Endothelial cell of umbilical vein (primary cell): ENCODE results near the gene TNFAIP8. TPM values are rescaled to one million over a fixed set of nuclear protein-coding genes. Genes with fewer than 3 reads are reported as not detected.

ENCODE experiments used
- BruUV-seq: library from RNA; stranded (reverse); fragments of 400-500 nt; replicated peaks from 2 replicates; lab custom pipeline; 2021; lab: Mats Ljungman, UMichigan
- CTCF ChIA-PET: fragments of 300-600, 350-600 bp; sonication (Branson Sonifier 250); formaldehyde crosslinking; loops from one replicate; lab custom pipeline; 2021; ENCODE audit warnings: antibody characterized with exemption, inconsistent platforms; lab: Charles Lee
- POLR2A ChIA-PET: fragments of 300-600, 350-600 bp; sonication (Branson Sonifier 250); formaldehyde crosslinking; loops from one replicate; lab custom pipeline; 2021; ENCODE audit warnings: antibody characterized with exemption, inconsistent platforms; lab: Charles Lee
- DNase-seq: peaks from one replicate; pipeline ENCODE4 v3.0.0-alpha.2; 2011; ENCODE audit warnings: low read depth, low spot score
- FAIRE-seq: peaks from 2 replicates; lab custom pipeline; 2011; peaks lifted over from hg19 to GRCh38; lab: Jason Lieb, UNC
- H2AFZ ChIP-seq: 2 replicates; pipeline ENCODE4 v1.6.0; 2012; ENCODE audit warnings: low read depth, low read length, control low read depth, inconsistent platforms
- H3K27ac ChIP-seq: 2 replicates; pipeline ENCODE4 v1.5.1; 2011; ENCODE audit warnings: low read depth, mild to moderate bottlenecking, control low read depth, low read length, moderate library complexity; ENCODE audit not compliant: insufficient read depth
- H3K27me3 ChIP-seq, 2 experiments: 2 replicates each; pipeline versions ENCODE4 v1.6.0 to v1.6.1; 2011; ENCODE audit warnings: low read length in 2 of 2, mixed read lengths in 1 of 2; ENCODE audit not compliant: control insufficient read depth in 2 of 2, insufficient read depth in 2 of 2
- H3K36me3 ChIP-seq, 2 experiments: 2 replicates in 1 of 2; 3 replicates in 1 of 2; pipeline ENCODE4 v1.5.1; 2011; ENCODE audit warnings: low read length in 2 of 2, mild to moderate bottlenecking in 1 of 2, moderate library complexity in 1 of 2; ENCODE audit not compliant: control insufficient read depth in 2 of 2, insufficient read depth in 2 of 2; ENCODE audit errors: extremely low read depth in 1 of 2
- H3K4me1 ChIP-seq: 3 replicates; pipeline ENCODE4 v1.5.1; 2011; ENCODE audit warnings: mild to moderate bottlenecking, low read length; ENCODE audit not compliant: control insufficient read depth, insufficient read depth; ENCODE audit errors: extremely low read depth
- H3K4me2 ChIP-seq: 2 replicates; pipeline ENCODE4 v1.6.1; 2011; ENCODE audit warnings: low read length, control low read depth, mixed read lengths; ENCODE audit not compliant: insufficient read depth
- H3K4me3 ChIP-seq, 3 experiments: fragments of 200-600 bp in 1 of 3; sonication (generic), shearing (Covaris generic) in 1 of 3; replicated peaks in 1 of 3; 2 replicates each; pipeline ENCODE4 v1.5.1; 2011 to 2016; ENCODE audit warnings: control low read depth in 3 of 3, low read length in 3 of 3, mild to moderate bottlenecking in 2 of 3, inconsistent platforms in 1 of 3, low read depth in 1 of 3, moderate library complexity in 1 of 3; ENCODE audit not compliant: insufficient read depth in 1 of 3
- H3K79me2 ChIP-seq: 2 replicates; pipeline ENCODE4 v1.6.0; 2012; ENCODE audit warnings: low read length, inconsistent platforms; ENCODE audit not compliant: control insufficient read depth, insufficient read depth
- H3K9ac ChIP-seq: replicated peaks from 2 replicates; pipeline ENCODE3; 2011; ENCODE audit warnings: low read length, control low read depth; ENCODE audit not compliant: insufficient read depth; ENCODE audit errors: extremely low read depth
- H3K9me1 ChIP-seq: replicated peaks from 3 replicates; pipeline ENCODE4 v1.6.0; 2011; ENCODE audit warnings: mild to moderate bottlenecking, low read length; ENCODE audit not compliant: control insufficient read depth, insufficient read depth; ENCODE audit errors: extremely low read depth
- H3K9me3 ChIP-seq: replicated peaks from 2 replicates; pipeline ENCODE4 v1.5.1; 2012; ENCODE audit warnings: low read length, inconsistent platforms; ENCODE audit not compliant: control insufficient read depth, insufficient read depth
- H4K20me1 ChIP-seq: replicated peaks from 2 replicates; pipeline ENCODE3; 2011; ENCODE audit warnings: mild to moderate bottlenecking, low read length; ENCODE audit not compliant: control insufficient read depth, insufficient read depth; ENCODE audit errors: extremely low read depth
- CTCF ChIP-seq, 2 donors: IDR thresholded peaks; 1 replicate in 1 of 2; 2 replicates in 1 of 2; pipeline ENCODE4 v1.5.1; 2011; ENCODE audit warnings: low read length in 2 of 2, mild to moderate bottlenecking in 2 of 2, moderate library complexity in 2 of 2, control low read depth in 1 of 2, inconsistent platforms in 1 of 2, low read depth in 1 of 2; ENCODE audit not compliant: insufficient read depth in 1 of 2; ENCODE audit errors: extremely low read depth in 1 of 2
- EZH2 ChIP-seq: IDR thresholded peaks from 2 replicates; pipeline ENCODE4 v1.6.1; 2012; ENCODE audit warnings: borderline replicate concordance, low read depth, mild to moderate bottlenecking, moderate library complexity, low read length, inconsistent platforms; ENCODE audit not compliant: severe bottlenecking
- FOS ChIP-seq: IDR thresholded peaks from 2 replicates; pipeline ENCODE4 v1.6.1; 2011; ENCODE audit warnings: mild to moderate bottlenecking, low read length, moderate library complexity, borderline replicate concordance; ENCODE audit not compliant: insufficient read depth
- GATA2 ChIP-seq: IDR thresholded peaks from 2 replicates; pipeline ENCODE4 v1.7.0; 2011; ENCODE audit warnings: low read depth, mild to moderate bottlenecking, moderate library complexity, mixed read lengths, low read length; ENCODE audit not compliant: insufficient read length, insufficient read depth
- JUN ChIP-seq: IDR thresholded peaks from 2 replicates; pipeline ENCODE4 v1.6.1; 2011; ENCODE audit warnings: borderline replicate concordance, low read depth; ENCODE audit not compliant: insufficient read length, insufficient read depth
- MAX ChIP-seq: IDR thresholded peaks from 2 replicates; pipeline ENCODE4 v1.6.1; 2011; ENCODE audit not compliant: insufficient read depth, insufficient read length
- MYC ChIP-seq: IDR thresholded peaks from one replicate; pipeline ENCODE4 v1.6.1; 2011; ENCODE audit warnings: mild to moderate bottlenecking, low read depth, low read length
- POLR2A ChIP-seq: IDR thresholded peaks from 2 replicates; pipeline ENCODE4 v1.6.1; 2012; ENCODE audit warnings: low read depth, mild to moderate bottlenecking, control low read depth, low read length
- POLR2AphosphoS5 ChIP-seq: IDR thresholded peaks from 2 replicates; pipeline ENCODE4 v1.6.1; 2012; ENCODE audit warnings: low read depth, mild to moderate bottlenecking, control low read depth, low read length, moderate library complexity; ENCODE audit not compliant: insufficient read depth
- dilution Hi-C: fragments of 300-500 bp; cut with MboI; formaldehyde crosslinking; loops from one replicate; pipeline ENCODE4 v1.15.0; 2019; ENCODE audit warnings: low sequenced_read_pairs; ENCODE audit not compliant: extremely low pct_ligation_motif_present
- intact Hi-C: fragments of 100-400 bp; cut with micrococcal nuclease; formaldehyde crosslinking; loops from one replicate; pipeline ENCODE4 v1.10.0; 2022
- polyA plus RNA-seq, 4 experiments: library from polyadenylated mRNA; depleted of rRNA in 3 of 4; stranded (reverse) in 3 of 4; unstranded in 1 of 4; fragments of >200 nt; gene quantifications; 2 replicates each; pipeline versions ENCODE4 v1.2.1 to v1.2.3, GENCODE V29; 2011 to 2012; ENCODE audit warnings: missing spikeins in 1 of 4
- total RNA-seq: library from RNA; stranded (reverse); gene quantifications from 2 replicates; pipeline ENCODE4 v1.2.3, GENCODE V29; 2021

TNFAIP8 gene
- total and polyA plus RNA-seq, 2 donors (not counting 3 experiments of a cell fraction or from before 2014, with no cell fraction given): 4.7 to 7.4 TPM

- ChIA-PET CTCF (interaction anchor here (1.4 kb wide), 1 partner anchor 12 kb away, joined by 3 read pairs; no protein-coding TSS in a partner anchor), POLR2A (no interaction called here)
- no peaks in the 10 kb centered on the region for H3K79me2 ChIP-seq
- H3K4me2 ChIP-seq: no peak overlapping the region
- TF ChIP-seq EZH2 (no peak), GATA2 (no peak)
- no peak overlapping the region for H3K27ac ChIP-seq
- DNase-seq: no peak
- FAIRE-seq: peak; percentile 4
- BruUV-seq: no TSS peak
- H4K20me1 ChIP-seq: no peaks in the 10 kb centered on the region
- H3K27me3 ChIP-seq: no peaks in the 10 kb centered on the region
- H3K9ac ChIP-seq: no peak overlapping the region
- intact Hi-C loops: no loop called here
- no peaks in the 10 kb centered on the region for H3K9me3 ChIP-seq
- dilution Hi-C loops: no loop called here
- H3K4me3 ChIP-seq: no peak overlapping the region
- H3K9me1 ChIP-seq: no peaks in the 10 kb centered on the region
- no peak overlapping the region for H2AFZ ChIP-seq
- peaks cover 7% of the 10 kb centered on the region for H3K4me1 ChIP-seq
- H3K36me3 ChIP-seq: no peaks in the 10 kb centered on the region
These were observed 11.6 kb upstream of the TNFAIP8 start for GRCh38 chr5:119344231-119344630.

GRCh38 chr5:119345861-119346260, 10.0 kb upstream of the TNFAIP8 start:
- no peak overlapping the region for H3K4me3 ChIP-seq
- TF ChIP-seq CTCF (IDR thresholded peaks at IDR 0.05; ENCODE audit: extremely low read depth in 1 of 2, insufficient read depth in 1 of 2, low read depth in 1 of 2, low read length in 2 of 2) (no peak), FOS (no peak), POLR2AphosphoS5 (no peak), EZH2 (no peak), MAX (no peak), JUN (no peak), MYC (no peak), GATA2 (no peak), POLR2A (no peak)
- no peak overlapping the region for H3K4me2 ChIP-seq
- no peaks in the 10 kb centered on the region for H3K36me3 ChIP-seq
- intact Hi-C loops: no loop called here
- H2AFZ ChIP-seq: no peak overlapping the region
- H3K9me1 ChIP-seq: no peaks in the 10 kb centered on the region
- no peaks in the 10 kb centered on the region for H3K9me3 ChIP-seq
- DNase-seq (no peak), FAIRE-seq (no peak)
- no peaks in the 10 kb centered on the region for H4K20me1 ChIP-seq
- no peaks in the 10 kb centered on the region for H3K27me3 ChIP-seq
- no peak overlapping the region for H3K9ac ChIP-seq
- H3K4me1 ChIP-seq: peaks cover 7% of the 10 kb centered on the region
- H3K27ac ChIP-seq: no peak overlapping the region
- CTCF ChIA-PET: interaction anchor here (1.1 kb wide), 1 partner anchor 10 kb away, joined by 4 read pairs; the partner anchor contains the start of gene TNFAIP8
- dilution Hi-C loops: no loop called here
- no peaks in the 10 kb centered on the region for H3K79me2 ChIP-seq
- no TSS peak for BruUV-seq
- POLR2A ChIA-PET: no interaction called here
